ENCODE results near the gene LITAF. TPM values are rescaled to one million over a fixed set of nuclear protein-coding genes. Genes with fewer than 3 reads are reported as not detected.
"Not testable (repeated sequence)": the region's sequence is repeated elsewhere in the genome, so short reads cannot be mapped to it uniquely, and the experiment has no call there.

Gene LITAF
- polyA plus RNA-seq, 4 donors, result 86.2 to 133 (median 120) TPM

- no peak for DNase-seq (ENCODE audit: low read depth in 4 of 4, low spot score in 3 of 4)
These were observed 35.4 kb upstream of the LITAF start for GRCh38 chr16:11621920-11622651.

GRCh38 chr16:11621539-11621919 lies 34.8 kb upstream of the LITAF start:
- DNase-seq (ENCODE audit: low read depth in 4 of 4, low spot score in 3 of 4), result no peak

- DNase-seq (ENCODE audit: low read depth in 4 of 4, low spot score in 3 of 4), result no peak
These were observed 33.7 kb upstream of the LITAF start for GRCh38 chr16:11620243-11621003.

GRCh38 chr16:11619327-11619851 lies 32.7 kb upstream of the LITAF start:
- no peak for DNase-seq (ENCODE audit: low read depth in 4 of 4, low spot score in 3 of 4)

GRCh38 chr16:11618107-11618717 lies 31.5 kb upstream of the LITAF start:
- no peak for DNase-seq (ENCODE audit: low read depth in 4 of 4, low spot score in 3 of 4)

- no peak for DNase-seq (ENCODE audit: low read depth in 4 of 4, low spot score in 3 of 4)
These were observed 29.2 kb upstream of the LITAF start for GRCh38 chr16:11615748-11616447.

- DNase-seq (ENCODE audit: low read depth in 4 of 4, low spot score in 3 of 4), result no peak
These were observed 28.0 kb upstream of the LITAF start for GRCh38 chr16:11614587-11615175.

GRCh38 chr16:11613381-11614303 lies 26.9 kb upstream of the LITAF start:
- DNase-seq (ENCODE audit: low read depth in 4 of 4, low spot score in 3 of 4), result no peak

GRCh38 chr16:11612665-11613025 lies 25.9 kb upstream of the LITAF start:
- no peak for DNase-seq (ENCODE audit: low read depth in 4 of 4, low spot score in 3 of 4)

- DNase-seq (ENCODE audit: low read depth in 4 of 4, low spot score in 3 of 4), result no peak
These were observed 25.3 kb upstream of the LITAF start for GRCh38 chr16:11611871-11612664.

- no peak for DNase-seq (ENCODE audit: low read depth in 4 of 4, low spot score in 3 of 4)
These were observed 23.9 kb upstream of the LITAF start for GRCh38 chr16:11610580-11610979.

- no peak for DNase-seq (ENCODE audit: low read depth in 4 of 4, low spot score in 3 of 4)
These were observed 23.4 kb upstream of the LITAF start for GRCh38 chr16:11610121-11610505.

- DNase-seq (ENCODE audit: low read depth in 4 of 4, low spot score in 3 of 4), result peak in 1 of 4 donors; percentile 73
These were observed 22.9 kb upstream of the LITAF start for GRCh38 chr16:11609474-11610120.

GRCh38 chr16:11605891-11606290 lies 19.2 kb upstream of the LITAF start:
- no peak for DNase-seq (ENCODE audit: low read depth in 4 of 4, low spot score in 3 of 4)

- DNase-seq (ENCODE audit: low read depth in 4 of 4, low spot score in 3 of 4), result no peak
These were observed 18.8 kb upstream of the LITAF start for GRCh38 chr16:11605564-11605886.

- DNase-seq (ENCODE audit: low read depth in 4 of 4, low spot score in 3 of 4), result peak in 1 of 4 donors; percentile 73
These were observed 18.3 kb upstream of the LITAF start for GRCh38 chr16:11604783-11605563.

GRCh38 chr16:11604296-11604695 lies 17.6 kb upstream of the LITAF start:
- DNase-seq (ENCODE audit: low read depth in 4 of 4, low spot score in 3 of 4), result not testable (repeated sequence)

All from left renal pelvis (tissue), 4 donors.